ENCODE data around the gene SHMT2.
"Not testable (repeated sequence)": the region's sequence is repeated elsewhere in the genome, so short reads cannot be mapped to it uniquely, and the experiment has no call there.

The SHMT2 gene

GRCh38 chr12:57254506-57255280 lies 25.2 kb downstream of the SHMT2 start:
- no peak for TF ChIP-seq ZNF274 (IDR thresholded peaks at IDR 0.05; ENCODE audit: low read depth, low read length)
- no peak overlapping the region for H3K4me3 ChIP-seq (ENCODE audit: low read length)

GRCh38 chr12:57255916-57256315 lies 26.4 kb downstream of the SHMT2 start:
- no peak overlapping the region for H3K4me3 ChIP-seq (ENCODE audit: low read length)
- no peak for TF ChIP-seq ZNF274 (IDR thresholded peaks at IDR 0.05; ENCODE audit: low read depth, low read length)

- no peak for TF ChIP-seq ZNF274 (IDR thresholded peaks at IDR 0.05; ENCODE audit: low read depth, low read length)
These were observed 29.8 kb downstream of the SHMT2 start for GRCh38 chr12:57258977-57259970.

GRCh38 chr12:57260366-57260765 lies 30.9 kb downstream of the SHMT2 start:
- no peak overlapping the region for H3K4me3 ChIP-seq (ENCODE audit: low read length)
- TF ChIP-seq ZNF274 (IDR thresholded peaks at IDR 0.05; ENCODE audit: low read depth, low read length), result no peak

More at GRCh38 chr12:57258977-57259970, 29.8 kb downstream of the SHMT2 start:
- H3K4me3 ChIP-seq (ENCODE audit: low read length), result no peak overlapping the region

GRCh38 chr12:57261428-57261865 lies 31.9 kb downstream of the SHMT2 start:
- no peak for TF ChIP-seq ZNF274 (IDR thresholded peaks at IDR 0.05; ENCODE audit: low read depth, low read length)
- H3K4me3 ChIP-seq (ENCODE audit: low read length), result no peak overlapping the region

- no peak overlapping the region for H3K4me3 ChIP-seq (ENCODE audit: low read length)
- no peak for TF ChIP-seq ZNF274 (IDR thresholded peaks at IDR 0.05; ENCODE audit: low read depth, low read length)
These were observed 32.8 kb downstream of the SHMT2 start for GRCh38 chr12:57262126-57262822.

GRCh38 chr12:57263096-57263495 lies 33.6 kb downstream of the SHMT2 start:
- TF ChIP-seq ZNF274 (IDR thresholded peaks at IDR 0.05; ENCODE audit: low read depth, low read length), result no peak
- H3K4me3 ChIP-seq (ENCODE audit: low read length), result no peak overlapping the region

- no peak for TF ChIP-seq ZNF274 (IDR thresholded peaks at IDR 0.05; ENCODE audit: low read depth, low read length)
- no peak overlapping the region for H3K4me3 ChIP-seq (ENCODE audit: low read length)
These were observed 37.2 kb downstream of the SHMT2 start for GRCh38 chr12:57266681-57267080.

- TF ChIP-seq ZNF274 (IDR thresholded peaks at IDR 0.05; ENCODE audit: low read depth, low read length), result no peak
- no peak overlapping the region for H3K4me3 ChIP-seq (ENCODE audit: low read length)
These were observed 38.8 kb downstream of the SHMT2 start for GRCh38 chr12:57268264-57268663.

GRCh38 chr12:57270966-57271470 lies 41.5 kb downstream of the SHMT2 start:
- no peak overlapping the region for H3K4me3 ChIP-seq (ENCODE audit: low read length)
- no peak for TF ChIP-seq ZNF274 (IDR thresholded peaks at IDR 0.05; ENCODE audit: low read depth, low read length)

- H3K4me3 ChIP-seq (ENCODE audit: low read length), result no peak overlapping the region
- TF ChIP-seq ZNF274 (IDR thresholded peaks at IDR 0.05; ENCODE audit: low read depth, low read length), result no peak
These were observed 43.0 kb downstream of the SHMT2 start for GRCh38 chr12:57272337-57273151.

GRCh38 chr12:57273516-57273915 lies 44.0 kb downstream of the SHMT2 start:
- TF ChIP-seq ZNF274 (IDR thresholded peaks at IDR 0.05; ENCODE audit: low read depth, low read length), result no peak
- no peak overlapping the region for H3K4me3 ChIP-seq (ENCODE audit: low read length)

DNA sequence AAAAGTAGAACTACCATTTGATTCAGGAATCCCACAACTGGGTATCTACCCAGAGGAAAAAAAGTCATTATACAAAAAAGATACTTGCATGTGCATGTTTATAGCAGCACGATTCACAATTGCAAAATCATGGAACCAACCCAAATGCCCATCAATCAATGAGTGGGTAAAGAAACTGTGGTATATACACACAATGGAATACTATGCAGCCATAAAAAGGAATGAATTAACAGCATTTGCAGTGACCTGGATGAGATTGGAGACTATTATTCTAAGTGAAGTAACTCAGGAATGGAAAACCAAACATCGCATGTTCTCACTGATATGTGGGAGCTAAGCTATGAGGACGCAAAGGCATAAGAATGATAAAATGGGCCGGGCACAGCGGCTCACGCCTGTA lies 46.7 kb downstream of the SHMT2 start:
- H3K4me3 ChIP-seq (ENCODE audit: low read length), result not testable (repeated sequence)
